Epithelial cell of proximal tubule (primary cell): ENCODE results near the gene SYNDIG1. TPM values are rescaled to one million over a fixed set of nuclear protein-coding genes. Genes with fewer than 3 reads are reported as not detected.

Experiments used
- DNase-seq: peaks from one replicate; pipeline ENCODE4 v3.0.0-alpha.2; 2011; ENCODE audit warnings: low read depth
- H3K4me3 ChIP-seq: 2 replicates; pipeline ENCODE4 v1.5.1; 2011; ENCODE audit warnings: low read depth, mild to moderate bottlenecking, low read length
- CTCF ChIP-seq: conservative IDR thresholded peaks from 2 replicates; pipeline ENCODE4 v1.5.1; 2012; ENCODE audit warnings: low read depth, mild to moderate bottlenecking, low read length
- total RNA-seq: library from RNA; depleted of rRNA; stranded (reverse); fragments of >200 nt; gene quantifications from 2 replicates; pipeline ENCODE4 v1.2.3, GENCODE V29; 2015

The SYNDIG1 gene
- total RNA-seq, 1 donor from 2014 or later = 0.12 TPM

DNA sequence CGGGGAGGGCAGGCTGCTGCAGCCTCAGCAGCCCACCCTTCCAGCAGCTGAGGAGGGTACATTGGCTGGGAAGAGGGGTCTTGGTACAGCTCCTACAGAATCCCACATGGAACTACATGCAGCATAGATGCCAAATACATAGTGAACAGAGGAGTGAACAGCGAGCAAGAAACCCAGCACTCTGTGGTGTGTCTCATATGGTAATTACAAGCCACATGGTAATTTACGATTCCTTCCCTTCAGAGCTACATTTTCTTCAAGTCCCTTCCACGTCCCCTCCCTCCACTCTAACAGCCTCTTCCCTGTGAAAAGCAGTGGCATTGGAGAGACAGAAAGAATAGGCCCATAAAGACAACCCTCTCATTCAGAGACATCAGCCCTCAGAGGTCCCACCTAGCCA, 167.7 kb downstream of the SYNDIG1 start:
- no peak for DNase-seq
- TF ChIP-seq CTCF = no peak
- no peak overlapping the region for H3K4me3 ChIP-seq

DNA sequence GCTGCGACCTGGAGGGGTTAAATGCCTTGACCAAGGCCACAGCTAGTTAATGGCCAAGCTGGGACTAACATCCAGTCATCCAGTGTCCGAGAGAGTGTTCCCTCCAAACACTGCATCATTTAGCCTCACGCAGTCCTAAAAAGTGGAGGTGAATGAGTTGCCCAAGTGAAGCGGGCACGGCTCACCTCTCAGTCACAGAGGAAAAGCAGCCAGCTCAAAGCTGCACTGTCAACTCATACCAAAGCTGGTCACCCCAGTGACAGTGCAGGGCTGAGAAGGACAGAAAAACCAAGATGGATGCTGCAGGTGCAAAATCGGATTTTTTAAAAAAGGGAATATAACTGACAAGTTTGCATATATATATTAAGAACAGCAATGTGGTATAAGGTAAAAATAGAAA, 168.5 kb downstream of the SYNDIG1 start:
- no peak for DNase-seq
- H3K4me3 ChIP-seq = no peak overlapping the region
- no peak for TF ChIP-seq CTCF

GRCh38 chr20:24638591-24639548, 169.4 kb downstream of the SYNDIG1 start:
- TF ChIP-seq CTCF = no peak

GRCh38 chr20:24640276-24640675, 170.8 kb downstream of the SYNDIG1 start:
- H3K4me3 ChIP-seq = no peak overlapping the region
- no peak for DNase-seq
- TF ChIP-seq CTCF = no peak

More at GRCh38 chr20:24638591-24639548, 169.4 kb downstream of the SYNDIG1 start:
- H3K4me3 ChIP-seq = no peak overlapping the region
- DNase-seq = no peak

- no peak overlapping the region for H3K4me3 ChIP-seq
- no peak for DNase-seq
- TF ChIP-seq CTCF = no peak
These were observed 171.3 kb downstream of the SYNDIG1 start for GRCh38 chr20:24640686-24641085.

- no peak for TF ChIP-seq CTCF
- DNase-seq = no peak
- no peak overlapping the region for H3K4me3 ChIP-seq
These were observed 174.6 kb downstream of the SYNDIG1 start for GRCh38 chr20:24643731-24644626.
